HG03060 (cell line): ENCODE measurements around the gene SORCS2.

ENCODE experiments used
- ATAC-seq: cut with Tn5 transposase; IDR thresholded peaks from one replicate; pipeline ENCODE4 v1.9.1; 2021; ENCODE audit warnings: low read depth, moderate number of reproducible peaks; ENCODE audit not compliant: unreplicated experiment

Gene SORCS2

GRCh38 chr4:7197910-7198309 lies 5.6 kb downstream of the SORCS2 start:
- no peak for ATAC-seq

- no peak for ATAC-seq
Observed at GRCh38 chr4:7198440-7199128, 6.2 kb downstream of the SORCS2 start.

- ATAC-seq: no peak
Observed at GRCh38 chr4:7199129-7199725, 6.9 kb downstream of the SORCS2 start.

- ATAC-seq: no peak
Observed at GRCh38 chr4:7199771-7200441, 7.6 kb downstream of the SORCS2 start.

GRCh38 chr4:7200801-7201200 lies 8.5 kb downstream of the SORCS2 start:
- ATAC-seq: no peak

GRCh38 chr4:7201420-7202305 lies 9.3 kb downstream of the SORCS2 start:
- ATAC-seq: no peak

GRCh38 chr4:7202411-7202810 lies 10.1 kb downstream of the SORCS2 start:
- no peak for ATAC-seq

GRCh38 chr4:7204656-7205387 lies 12.5 kb downstream of the SORCS2 start:
- no peak for ATAC-seq

GRCh38 chr4:7206385-7206784 lies 14.0 kb downstream of the SORCS2 start:
- ATAC-seq: no peak

GRCh38 chr4:7206911-7207567 lies 14.7 kb downstream of the SORCS2 start:
- ATAC-seq: no peak

- ATAC-seq: no peak
Observed at GRCh38 chr4:7207628-7208231, 15.4 kb downstream of the SORCS2 start.

- ATAC-seq: no peak
Observed at GRCh38 chr4:7208509-7209451, 16.4 kb downstream of the SORCS2 start.

- no peak for ATAC-seq
Observed at GRCh38 chr4:7209699-7210098, 17.4 kb downstream of the SORCS2 start.

- no peak for ATAC-seq
Observed at GRCh38 chr4:7210824-7211223, 18.5 kb downstream of the SORCS2 start.

- no peak for ATAC-seq
Observed at GRCh38 chr4:7212101-7212674, 19.9 kb downstream of the SORCS2 start.

- ATAC-seq: no peak
Observed at GRCh38 chr4:7212921-7213320, 20.6 kb downstream of the SORCS2 start.

GRCh38 chr4:7213807-7214206 lies 21.5 kb downstream of the SORCS2 start:
- ATAC-seq: no peak

GRCh38 chr4:7214359-7214758 lies 22.0 kb downstream of the SORCS2 start:
- no peak for ATAC-seq
